Ovary (tissue), 9 donors: ENCODE measurements around the gene GRHPR. TPM values are rescaled to one million over a fixed set of nuclear protein-coding genes. Genes with fewer than 3 reads are reported as not detected.

ENCODE experiments used
- DNase-seq, 5 donors: peaks; one replicate each; pipeline ENCODE4 v3.0.0-alpha.2; 2019 to 2020
- H3K27ac ChIP-seq, 2 donors: fragments of 200-600 bp; one replicate each; pipeline versions ENCODE4 v1.5.1 to v1.8.0; 2019 to 2022
- H3K27me3 ChIP-seq: fragments of 200-600 bp; one replicate; pipeline ENCODE4 v1.8.0; 2022
- H3K36me3 ChIP-seq: fragments of 200-600 bp; sonication (generic); one replicate; pipeline ENCODE4 v1.5.1; 2019
- H3K4me1 ChIP-seq: one replicate; pipeline ENCODE4 v1.8.1; 2013; ENCODE audit warnings: mild to moderate bottlenecking, moderate library complexity; ENCODE audit not compliant: insufficient read depth
- H3K4me3 ChIP-seq: fragments of 200-600 bp; sonication (generic); one replicate; pipeline ENCODE4 v1.5.1; 2017
- H3K9me3 ChIP-seq, 2 donors: fragments of 200-600 bp in 1 of 2; sonication (generic) in 1 of 2; one replicate each; pipeline versions ENCODE4 v1.5.1 to v1.8.1; 2013 to 2019; ENCODE audit warnings: mild to moderate bottlenecking in 1 of 2, moderate library complexity in 1 of 2
- CTCF ChIP-seq, 3 donors: fragments of 450-650 bp in 2 of 3; fragments of 200-600 bp in 1 of 3; IDR thresholded peaks; one replicate each; pipeline versions ENCODE4 v1.5.1 to v1.8.0; 2016 to 2022; ENCODE audit warnings: antibody characterized with exemption in 3 of 3, mild to moderate bottlenecking in 1 of 3
- EP300 ChIP-seq: sonication (generic); formaldehyde crosslinking; IDR thresholded peaks from one replicate; pipeline ENCODE4 v1.6.1; 2017; ENCODE audit warnings: antibody characterized with exemption
- POLR2A ChIP-seq: fragments of 450-650 bp; IDR thresholded peaks from one replicate; pipeline ENCODE4 v1.6.1; 2017; ENCODE audit warnings: antibody characterized with exemption, mild to moderate bottlenecking, moderate library complexity
- WGBS, 3 donors: extraction: QIAGEN DNeasy Blood & Tissue Kit in 1 of 3; methylation state at CpG; one replicate each; pipeline versions ENCODE4 v1.1.5 to v1.1.7; 2013 to 2017; 5-methylcytosine and 5-hydroxymethylcytosine counted together
- intact Hi-C, 4 donors: fragments of 100-400 bp; cut with DNase I; formaldehyde crosslinking; loops; one replicate each; pipeline versions ENCODE4 v1.11.0 to v1.15.1; 2022 to 2023
- polyA plus RNA-seq, 2 donors: library from polyadenylated mRNA; stranded (reverse); fragments of 200-250 nt in 1 of 2; fragments of 350-450 nt in 1 of 2; fragmentation: Illumina TruSeq in 1 of 2; extraction: RNeasy Lipid Tissue Mini Kit (QIAGEN cat#74804) in 1 of 2; gene quantifications; one replicate each; pipeline ENCODE4 v1.2.3, GENCODE V29; 2013 to 2014
- total RNA-seq, 7 donors: library from RNA; depleted of rRNA in 2 of 7; stranded (reverse); fragments of >200 nt in 2 of 7; fragmentation: NEBNext Ultra II Directional in 3 of 7; extraction: Animal tissue kit (Norgen Biotek cat#: 25700) in 3 of 7; gene quantifications; one replicate each; pipeline versions ENCODE4 v1.1.0 to v1.2.4, GENCODE V29; 2016 to 2023
- donor health status: DM: no; HTN: no; CAD: no; lungs with moderate emphysema.
- donor health status: DM: no; HTN: no; CAD: no.
- donor health status: Bipolar disorder and iron deficiency.
- donor health status: DM: yes; HTN: yes; CAD: no.
- donor health status: DM: no; HTN: no; CAD: no.
- donor health status: DM: yes; HTN: yes; CAD: no.

GRHPR gene
- total and polyA plus RNA-seq, 9 donors = 87.5 to 138 (median 93.2) TPM

- Histone ChIP-seq H3K4me3 (no peak overlapping the region), H3K27ac (no peak overlapping the region), H3K27me3 (no peaks in the 10 kb centered on the region), H3K4me1 (peaks cover 14% of the 10 kb centered on the region), H3K9me3 (no peaks in the 10 kb centered on the region), H3K36me3 (no peaks in the 10 kb centered on the region)
- no peak for TF ChIP-seq POLR2A
- intact Hi-C loops = no loop called here
- no peak for DNase-seq
- WGBS, 3 donors = 75 to 82% (median 80%) methylated on average over 7 of the region's 7 CpGs
Measured at GRCh38 chr9:37455884-37456647, 33.6 kb downstream of the GRHPR start.

- 90 to 96% (median 93%) methylated on average over 1 of the region's 1 CpG for WGBS, 3 donors
- intact Hi-C loops = no loop called here
- H3K27me3 ChIP-seq = no peaks in the 10 kb centered on the region
- no peaks in the 10 kb centered on the region for H3K36me3 ChIP-seq
- DNase-seq = no peak
- no peak overlapping the region for H3K4me3 ChIP-seq
- no peak overlapping the region for H3K27ac ChIP-seq
- peaks cover 9% of the 10 kb centered on the region for H3K4me1 ChIP-seq
- TF ChIP-seq EP300 (no peak), POLR2A (no peak), CTCF (IDR thresholded peaks at IDR 0.05) (no peak)
- H3K9me3 ChIP-seq = no peaks in the 10 kb centered on the region
Measured at GRCh38 chr9:37456817-37457216, 34.3 kb downstream of the GRHPR start.

GRCh38 chr9:37464006-37464405 is 41.5 kb downstream of the GRHPR start:
- Histone ChIP-seq H3K36me3 (no peaks in the 10 kb centered on the region), H3K27me3 (no peaks in the 10 kb centered on the region), H3K27ac (no peak overlapping the region), H3K4me1 (peaks cover 4% of the 10 kb centered on the region), H3K9me3 (no peaks in the 10 kb centered on the region), H3K4me3 (peak overlapping the region; percentile 95)
- TF ChIP-seq EP300 = no peak
- no peak for TF ChIP-seq CTCF (IDR thresholded peaks at IDR 0.05)
- TF ChIP-seq POLR2A = no peak
- intact Hi-C loops = loop anchor here in 1 of 4 donors (5.0 to 10.0 kb wide), 2 partner anchors 37 to 1709 kb away; partner anchors contain the start of gene MSMP
- WGBS, 3 donors = 25 to 33% (median 27%) methylated on average over 3 of the region's 3 CpGs
- no peak for DNase-seq

GRCh38 chr9:37464426-37465248 is 42.1 kb downstream of the GRHPR start:
- Histone ChIP-seq H3K4me1 (peaks cover 4% of the 10 kb centered on the region), H3K4me3 (peak overlapping the region; percentile 95), H3K27me3 (no peaks in the 10 kb centered on the region), H3K36me3 (no peaks in the 10 kb centered on the region), H3K9me3 (no peaks in the 10 kb centered on the region), H3K27ac (peak overlapping the region; percentile 94 to 97)
- no peak for TF ChIP-seq POLR2A
- TF ChIP-seq EP300 = no peak
- TF ChIP-seq CTCF (IDR thresholded peaks at IDR 0.05) = no peak
- WGBS, 3 donors = 0% methylated on average over 35 to 47 of the region's 47 CpGs
- intact Hi-C loops = loop anchor here in 1 of 4 donors (5.0 to 10.0 kb wide), 2 partner anchors 37 to 1710 kb away; partner anchors contain the start of gene MSMP
- DNase-seq = peak in 2 of 5 donors; percentile 76 to 77
